A673 (cell line): ENCODE measurements around the gene MED27.

Experiments used
- CTCF ChIP-seq: fragments of 300-800, 200-600 bp; sonication (generic); conservative IDR thresholded peaks from 2 replicates; pipeline ENCODE4 v1.5.1; 2017; ENCODE audit warnings: low read depth, mild to moderate bottlenecking, antibody characterized with exemption, low read length, moderate library complexity, mixed read lengths
- EZH2 ChIP-seq: fragments of 200-600 bp; sonication (generic); IDR thresholded peaks from 2 replicates; pipeline ENCODE4 v1.6.1; 2017; ENCODE audit warnings: borderline replicate concordance, low read depth, mild to moderate bottlenecking, mixed read lengths, antibody characterized with exemption, low read length; ENCODE audit not compliant: poor library complexity, severe bottlenecking

GRCh38 chr9:131849391-131849790 is 230.3 kb downstream of the MED27 start:
- TF ChIP-seq CTCF: no peak
- TF ChIP-seq EZH2: no peak
